Kasumi-1 (cell line): ENCODE data around the gene NEK6.

Source experiments
- DNase-seq, 2 experiments: peaks; one replicate each; lab custom pipeline; 2025; lab: John Stamatoyannopoulos, UW

NEK6 gene

GRCh38 chr9:124321416-124321815 lies 63.7 kb downstream of the NEK6 start:
- DNase-seq, result no peak

- DNase-seq, result no peak
These were observed 64.2 kb downstream of the NEK6 start for GRCh38 chr9:124321935-124322334.

- peak; percentile 89 for DNase-seq
These were observed 65.1 kb downstream of the NEK6 start for GRCh38 chr9:124322618-124323432.

GRCh38 chr9:124323904-124324303 lies 66.2 kb downstream of the NEK6 start:
- no peak for DNase-seq

- no peak for DNase-seq
These were observed 68.1 kb downstream of the NEK6 start for GRCh38 chr9:124325816-124326215.

GRCh38 chr9:124326378-124326777 lies 68.6 kb downstream of the NEK6 start:
- no peak for DNase-seq

GRCh38 chr9:124327491-124327890 lies 69.7 kb downstream of the NEK6 start:
- no peak for DNase-seq

GRCh38 chr9:124328285-124328684 lies 70.5 kb downstream of the NEK6 start:
- DNase-seq, result no peak

- no peak for DNase-seq
These were observed 71.5 kb downstream of the NEK6 start for GRCh38 chr9:124329206-124329792.

- no peak for DNase-seq
These were observed 72.4 kb downstream of the NEK6 start for GRCh38 chr9:124330011-124330697.

- DNase-seq, result no peak
These were observed 73.8 kb downstream of the NEK6 start for GRCh38 chr9:124331580-124331979.

GRCh38 chr9:124332361-124333202 lies 74.8 kb downstream of the NEK6 start:
- no peak for DNase-seq

- DNase-seq, result no peak
These were observed 75.4 kb downstream of the NEK6 start for GRCh38 chr9:124333203-124333579.

- DNase-seq, result no peak
These were observed 77.0 kb downstream of the NEK6 start for GRCh38 chr9:124334568-124335319.

GRCh38 chr9:124335320-124335707 lies 77.6 kb downstream of the NEK6 start:
- no peak for DNase-seq

GRCh38 chr9:124337562-124337961 lies 79.8 kb downstream of the NEK6 start:
- no peak for DNase-seq

GRCh38 chr9:124339603-124340146 lies 81.9 kb downstream of the NEK6 start:
- DNase-seq, result no peak

- no peak for DNase-seq
These were observed 82.7 kb downstream of the NEK6 start for GRCh38 chr9:124340219-124341069.

- no peak for DNase-seq
These were observed 83.9 kb downstream of the NEK6 start for GRCh38 chr9:124341455-124342170.

GRCh38 chr9:124342402-124342775 lies 84.6 kb downstream of the NEK6 start:
- DNase-seq, result no peak
